Mammary epithelial cell (primary cell): Measurements from ENCODE around the gene ENTPD6.

Experiments
- CTCF ChIP-seq, 2 donors: IDR thresholded peaks in 1 of 2; conservative IDR thresholded peaks in 1 of 2; 2 replicates each; pipeline ENCODE4 v1.5.1; 2011 to 2012; ENCODE audit warnings: inconsistent platforms in 2 of 2, low read length in 2 of 2, mild to moderate bottlenecking in 2 of 2, control low read depth in 1 of 2, low read depth in 1 of 2; ENCODE audit not compliant: insufficient read depth in 1 of 2; ENCODE audit errors: extremely low read depth in 1 of 2
- EZH2 ChIP-seq: IDR thresholded peaks from 2 replicates; pipeline ENCODE4 v1.6.1; 2012; ENCODE audit warnings: low read length, inconsistent platforms, borderline replicate concordance

GRCh38 chr20:25273046-25273445 lies 77.5 kb downstream of the ENTPD6 start:
- TF ChIP-seq CTCF (conservative IDR thresholded peaks at IDR 0.05 in 1 of 2, IDR thresholded peaks at IDR 0.05 in 1 of 2; ENCODE audit: extremely low read depth in 1 of 2, insufficient read depth in 1 of 2, low read depth in 1 of 2, low read length in 2 of 2): no peak
- no peak for TF ChIP-seq EZH2
